HEK293 (cell line): Measurements from ENCODE around the gene WDR4.

Experiments used
- CTCF ChIA-PET: fragments of 350-600 bp; formaldehyde crosslinking; extraction: SDS; loops from one replicate; lab custom pipeline; 2021; ENCODE audit warnings: antibody characterized with exemption; lab: Yijun Ruan, JAX
- POLR2A ChIA-PET: fragments of 300-600 bp; formaldehyde crosslinking; extraction: SDS; loops from one replicate; lab custom pipeline; 2020; ENCODE audit warnings: antibody characterized with exemption, inconsistent platforms; lab: Yijun Ruan, JAX
- H3K27ac ChIP-seq: fragments of 200-500 bp; sonication (Bioruptor generic); 2 replicates; pipeline ENCODE4 v1.5.1; 2014; ENCODE audit warnings: low read depth, low read length, control low read depth, inconsistent platforms; ENCODE audit errors: extremely low read depth
- H3K36me3 ChIP-seq, 2 experiments: fragments of 200-500 bp in 1 of 2; sonication (Bioruptor generic) in 1 of 2; 1 replicate in 1 of 2; 2 replicates in 1 of 2; pipeline ENCODE4 v1.5.1; 2014 to 2017; ENCODE audit warnings: inconsistent platforms in 2 of 2, low read length in 2 of 2; ENCODE audit not compliant: control insufficient read depth in 2 of 2, insufficient read depth in 1 of 2
- H3K4me1 ChIP-seq: fragments of 200-500 bp; sonication (Bioruptor generic); 2 replicates; pipeline ENCODE4 v1.5.1; 2014; ENCODE audit warnings: mild to moderate bottlenecking, low read length, inconsistent platforms; ENCODE audit not compliant: control insufficient read depth, insufficient read depth
- H3K4me3 ChIP-seq: 2 replicates; pipeline ENCODE4 v1.5.1; 2011; ENCODE audit warnings: low read depth, mild to moderate bottlenecking, control low read depth, low read length, moderate library complexity
- H3K9me3 ChIP-seq: fragments of 200-500 bp; sonication (Bioruptor generic); 2 replicates; pipeline ENCODE4 v1.5.1; 2014; ENCODE audit warnings: low read depth, low read length, inconsistent platforms; ENCODE audit not compliant: control insufficient read depth, insufficient read depth
- GLI2 ChIP-seq: fragments of 450-650 bp; formaldehyde crosslinking; IDR thresholded peaks from 2 replicates; pipeline ENCODE4; 2017; ENCODE audit warnings: missing biosample characterization, missing genetic modification characterization, low read depth, borderline replicate concordance
- GLIS2 ChIP-seq: fragments of 450-650 bp; formaldehyde crosslinking; IDR thresholded peaks from 2 replicates; pipeline ENCODE4 v1.5.1; 2016; ENCODE audit warnings: missing biosample characterization, missing genetic modification characterization
- HOXA7 ChIP-seq: sonication (generic); formaldehyde crosslinking; IDR thresholded peaks from 2 replicates; pipeline ENCODE4 v1.8.1; 2022; ENCODE audit warnings: missing genetic modification reagents, borderline replicate concordance
- KLF1 ChIP-seq: fragments of 450-650 bp; formaldehyde crosslinking; IDR thresholded peaks from 2 replicates; pipeline ENCODE4 v1.5.1; 2016; ENCODE audit warnings: missing biosample characterization, missing genetic modification characterization
- OVOL3 ChIP-seq: fragments of 450-650 bp; formaldehyde crosslinking; IDR thresholded peaks from 2 replicates; pipeline ENCODE4 v1.5.1; 2016; ENCODE audit warnings: missing biosample characterization, missing genetic modification characterization
- SCRT1 ChIP-seq: fragments of 450-650 bp; formaldehyde crosslinking; IDR thresholded peaks from 2 replicates; pipeline ENCODE4 v1.5.1; 2016; ENCODE audit warnings: missing biosample characterization, missing genetic modification characterization, borderline replicate concordance
- SCRT2 ChIP-seq: fragments of 450-650 bp; formaldehyde crosslinking; IDR thresholded peaks from 2 replicates; pipeline ENCODE4 v1.5.1; 2016; ENCODE audit warnings: missing biosample characterization, missing genetic modification characterization
- ZBTB1 ChIP-seq: fragments of 450-650 bp; formaldehyde crosslinking; IDR thresholded peaks from 2 replicates; pipeline ENCODE4 v1.5.1; 2016; ENCODE audit warnings: missing biosample characterization, missing genetic modification characterization
- ZNF16 ChIP-seq: fragments of 450-650 bp; formaldehyde crosslinking; IDR thresholded peaks from 2 replicates; pipeline ENCODE4 v1.5.1; 2016; ENCODE audit warnings: low read depth, missing biosample characterization, missing genetic modification characterization
- ZNF211 ChIP-seq: fragments of 450-650 bp; formaldehyde crosslinking; IDR thresholded peaks from 2 replicates; pipeline ENCODE4 v1.5.1; 2016; ENCODE audit warnings: low read depth, missing biosample characterization, missing genetic modification characterization
- ZNF223 ChIP-seq: fragments of 450-650 bp; formaldehyde crosslinking; IDR thresholded peaks from 2 replicates; pipeline ENCODE4 v1.5.1; 2016; ENCODE audit warnings: missing biosample characterization, missing genetic modification characterization
- ZNF391 ChIP-seq: fragments of 450-650 bp; formaldehyde crosslinking; IDR thresholded peaks from 2 replicates; pipeline ENCODE4 v1.5.1; 2016; ENCODE audit warnings: low read depth, missing biosample characterization, missing genetic modification characterization, borderline replicate concordance
- ZNF423 ChIP-seq: fragments of 450-650 bp; formaldehyde crosslinking; IDR thresholded peaks from 2 replicates; pipeline ENCODE4 v1.5.1; 2016; ENCODE audit warnings: missing biosample characterization, missing genetic modification characterization
- ZNF544 ChIP-seq: fragments of 450-650 bp; formaldehyde crosslinking; IDR thresholded peaks from 2 replicates; pipeline ENCODE4 v1.5.0; 2017; ENCODE audit warnings: missing biosample characterization, missing genetic modification characterization
- ZNF560 ChIP-seq: fragments of 450-650 bp; formaldehyde crosslinking; IDR thresholded peaks from 2 replicates; pipeline ENCODE4 v1.5.1; 2017; ENCODE audit warnings: missing biosample characterization, missing genetic modification characterization, borderline replicate concordance
- ZNF776 ChIP-seq: fragments of 450-650 bp; formaldehyde crosslinking; IDR thresholded peaks from 2 replicates; pipeline ENCODE4 v1.5.0; 2017; ENCODE audit warnings: missing biosample characterization, missing genetic modification characterization, borderline replicate concordance
- ZNF785 ChIP-seq: fragments of 450-650 bp; formaldehyde crosslinking; IDR thresholded peaks from 2 replicates; pipeline ENCODE4 v1.5.1; 2016; ENCODE audit warnings: missing biosample characterization, missing genetic modification characterization
- TF ChIP-seq, protein P1 (sequence below): fragments of 450-650 bp; formaldehyde crosslinking; IDR thresholded peaks from 2 replicates; pipeline ENCODE4 v1.5.1; 2016; ENCODE audit warnings: missing biosample characterization, missing genetic modification characterization
- TF ChIP-seq, protein P2 (sequence below): fragments of 450-650 bp; formaldehyde crosslinking; IDR thresholded peaks from 2 replicates; pipeline ENCODE4 v1.5.1; 2016; ENCODE audit warnings: missing biosample characterization, missing genetic modification characterization
- TF ChIP-seq, protein P3 (sequence below): fragments of 450-650 bp; formaldehyde crosslinking; IDR thresholded peaks from 2 replicates; pipeline ENCODE4 v1.5.1; 2016; ENCODE audit warnings: missing biosample characterization, missing genetic modification characterization
- TF ChIP-seq, protein P4 (sequence below): fragments of 450-650 bp; IDR thresholded peaks from 2 replicates; pipeline ENCODE4 v1.5.1; 2018; ENCODE audit warnings: missing biosample characterization, missing genetic modification characterization
- TF ChIP-seq, protein P5 (sequence below): fragments of 450-650 bp; formaldehyde crosslinking; IDR thresholded peaks from 2 replicates; pipeline ENCODE4 v1.5.1; 2016; ENCODE audit warnings: missing biosample characterization, missing genetic modification characterization

The WDR4 gene

DNA sequence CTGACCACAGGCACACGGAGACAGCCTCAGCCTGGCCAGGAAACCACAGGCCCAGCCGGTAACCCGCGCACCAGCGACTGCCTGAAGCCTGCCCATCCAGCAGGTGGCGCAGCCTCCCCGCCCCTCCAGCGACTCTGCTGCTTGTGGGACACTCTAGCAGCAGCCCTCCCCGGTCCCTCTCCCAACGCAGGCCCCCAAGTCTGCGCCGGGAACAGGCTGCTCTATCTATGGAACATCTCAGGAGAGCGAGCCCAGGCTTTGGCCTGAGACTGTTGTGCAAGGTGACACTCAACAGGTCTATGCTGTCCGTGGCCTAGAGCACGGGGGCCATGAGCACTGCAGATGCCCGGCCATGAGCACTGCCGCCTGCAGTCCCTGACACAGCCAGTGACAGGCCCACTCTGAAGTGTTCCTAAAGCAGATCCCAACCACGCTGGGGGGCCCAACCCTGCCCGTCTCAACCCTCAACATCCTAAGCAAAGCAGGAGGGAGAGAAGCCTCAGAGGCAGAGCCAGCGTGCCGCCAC is 28.4 kb downstream of the WDR4 start:
- TF ChIP-seq ZNF544 (tag by site-specific recombination) (no peak), HOXA7 (CRISPR knock-in tag) (no peak), SCRT2 (tag by site-specific recombination) (peak; percentile 97), ZNF560 (tag by site-specific recombination) (no peak), ZNF785 (tag by site-specific recombination) (no peak)
- TF ChIP-seq, protein P1, sequence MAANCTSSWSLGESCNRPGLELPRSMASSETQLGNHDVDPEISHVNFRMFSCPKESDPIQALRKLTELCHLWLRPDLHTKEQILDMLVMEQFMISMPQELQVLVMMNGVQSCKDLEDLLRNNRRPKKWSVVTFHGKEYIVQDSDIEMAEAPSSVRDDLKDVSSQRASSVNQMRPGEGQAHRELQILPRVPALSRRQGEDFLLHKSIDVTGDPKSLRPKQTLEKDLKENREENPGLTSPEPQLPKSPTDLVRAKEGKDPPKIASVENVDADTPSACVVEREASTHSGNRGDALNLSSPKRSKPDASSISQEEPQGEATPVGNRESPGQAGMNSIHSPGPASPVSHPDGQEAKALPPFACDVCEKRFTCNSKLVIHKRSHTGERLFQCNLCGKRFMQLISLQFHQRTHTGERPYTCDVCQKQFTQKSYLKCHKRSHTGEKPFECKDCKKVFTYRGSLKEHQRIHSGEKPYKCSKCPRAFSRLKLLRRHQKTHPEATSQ (tag by site-specific recombination): peak; percentile 36; the same call in 1 of the 2 replicates
- TF ChIP-seq, protein P2, sequence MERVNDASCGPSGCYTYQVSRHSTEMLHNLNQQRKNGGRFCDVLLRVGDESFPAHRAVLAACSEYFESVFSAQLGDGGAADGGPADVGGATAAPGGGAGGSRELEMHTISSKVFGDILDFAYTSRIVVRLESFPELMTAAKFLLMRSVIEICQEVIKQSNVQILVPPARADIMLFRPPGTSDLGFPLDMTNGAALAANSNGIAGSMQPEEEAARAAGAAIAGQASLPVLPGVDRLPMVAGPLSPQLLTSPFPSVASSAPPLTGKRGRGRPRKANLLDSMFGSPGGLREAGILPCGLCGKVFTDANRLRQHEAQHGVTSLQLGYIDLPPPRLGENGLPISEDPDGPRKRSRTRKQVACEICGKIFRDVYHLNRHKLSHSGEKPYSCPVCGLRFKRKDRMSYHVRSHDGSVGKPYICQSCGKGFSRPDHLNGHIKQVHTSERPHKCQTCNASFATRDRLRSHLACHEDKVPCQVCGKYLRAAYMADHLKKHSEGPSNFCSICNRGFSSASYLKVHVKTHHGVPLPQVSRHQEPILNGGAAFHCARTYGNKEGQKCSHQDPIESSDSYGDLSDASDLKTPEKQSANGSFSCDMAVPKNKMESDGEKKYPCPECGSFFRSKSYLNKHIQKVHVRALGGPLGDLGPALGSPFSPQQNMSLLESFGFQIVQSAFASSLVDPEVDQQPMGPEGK (tag by site-specific recombination): peak; percentile 52; the same call in 1 of the 2 replicates
- TF ChIP-seq, protein P3, sequence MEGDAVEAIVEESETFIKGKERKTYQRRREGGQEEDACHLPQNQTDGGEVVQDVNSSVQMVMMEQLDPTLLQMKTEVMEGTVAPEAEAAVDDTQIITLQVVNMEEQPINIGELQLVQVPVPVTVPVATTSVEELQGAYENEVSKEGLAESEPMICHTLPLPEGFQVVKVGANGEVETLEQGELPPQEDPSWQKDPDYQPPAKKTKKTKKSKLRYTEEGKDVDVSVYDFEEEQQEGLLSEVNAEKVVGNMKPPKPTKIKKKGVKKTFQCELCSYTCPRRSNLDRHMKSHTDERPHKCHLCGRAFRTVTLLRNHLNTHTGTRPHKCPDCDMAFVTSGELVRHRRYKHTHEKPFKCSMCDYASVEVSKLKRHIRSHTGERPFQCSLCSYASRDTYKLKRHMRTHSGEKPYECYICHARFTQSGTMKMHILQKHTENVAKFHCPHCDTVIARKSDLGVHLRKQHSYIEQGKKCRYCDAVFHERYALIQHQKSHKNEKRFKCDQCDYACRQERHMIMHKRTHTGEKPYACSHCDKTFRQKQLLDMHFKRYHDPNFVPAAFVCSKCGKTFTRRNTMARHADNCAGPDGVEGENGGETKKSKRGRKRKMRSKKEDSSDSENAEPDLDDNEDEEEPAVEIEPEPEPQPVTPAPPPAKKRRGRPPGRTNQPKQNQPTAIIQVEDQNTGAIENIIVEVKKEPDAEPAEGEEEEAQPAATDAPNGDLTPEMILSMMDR (tag by site-specific recombination): peak; percentile 64; the same call in 1 of the 2 replicates
- POLR2A ChIA-PET: no interaction called here
- CTCF ChIA-PET: no interaction called here
- Histone ChIP-seq H3K36me3 (peaks cover 15 to 93% of the 10 kb centered on the region in 2 experiments; a peak in 2 of 3 replicates), H3K4me3 (no peak overlapping the region), H3K27ac (no peak overlapping the region), H3K9me3 (no peaks in the 10 kb centered on the region), H3K4me1 (no peaks in the 10 kb centered on the region)

DNA sequence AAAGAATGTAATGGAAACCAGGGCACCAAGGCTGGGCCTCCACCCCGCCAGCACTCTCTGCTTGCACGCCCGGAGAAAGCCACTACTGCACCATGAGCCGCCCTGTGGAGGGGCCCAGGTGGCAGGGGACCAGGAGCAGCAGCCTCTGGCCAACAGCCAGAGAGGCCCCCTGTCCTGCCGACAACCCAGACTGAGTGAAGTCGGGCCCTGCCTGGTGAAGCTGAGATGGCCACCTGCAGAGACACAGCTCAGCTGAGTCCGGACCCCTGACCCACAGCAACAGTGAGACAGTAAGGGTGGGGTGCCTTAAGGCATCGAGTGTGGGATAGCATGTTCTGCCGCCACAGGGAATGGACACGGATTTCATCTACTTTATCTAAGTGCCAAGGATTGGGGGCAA is 28.9 kb downstream of the WDR4 start:
- no peak overlapping the region for H3K27ac ChIP-seq
- H3K4me1 ChIP-seq: no peaks in the 10 kb centered on the region
- ChIA-PET POLR2A (no interaction called here), CTCF (no interaction called here)
- no peak overlapping the region for H3K4me3 ChIP-seq
- TF ChIP-seq ZBTB1 (tag by site-specific recombination): no peak
- TF ChIP-seq GLIS2: 0 out of 2 replicates have a peak, but pooled peaks have one; percentile 6
- TF ChIP-seq, protein P4, sequence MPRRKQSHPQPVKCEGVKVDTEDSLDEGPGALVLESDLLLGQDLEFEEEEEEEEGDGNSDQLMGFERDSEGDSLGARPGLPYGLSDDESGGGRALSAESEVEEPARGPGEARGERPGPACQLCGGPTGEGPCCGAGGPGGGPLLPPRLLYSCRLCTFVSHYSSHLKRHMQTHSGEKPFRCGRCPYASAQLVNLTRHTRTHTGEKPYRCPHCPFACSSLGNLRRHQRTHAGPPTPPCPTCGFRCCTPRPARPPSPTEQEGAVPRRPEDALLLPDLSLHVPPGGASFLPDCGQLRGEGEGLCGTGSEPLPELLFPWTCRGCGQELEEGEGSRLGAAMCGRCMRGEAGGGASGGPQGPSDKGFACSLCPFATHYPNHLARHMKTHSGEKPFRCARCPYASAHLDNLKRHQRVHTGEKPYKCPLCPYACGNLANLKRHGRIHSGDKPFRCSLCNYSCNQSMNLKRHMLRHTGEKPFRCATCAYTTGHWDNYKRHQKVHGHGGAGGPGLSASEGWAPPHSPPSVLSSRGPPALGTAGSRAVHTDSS (tag by site-specific recombination): no peak
- H3K9me3 ChIP-seq: no peaks in the 10 kb centered on the region
- H3K36me3 ChIP-seq: peaks cover 19 to 93% of the 10 kb centered on the region in 2 experiments; a peak in 2 of 3 replicates

DNA sequence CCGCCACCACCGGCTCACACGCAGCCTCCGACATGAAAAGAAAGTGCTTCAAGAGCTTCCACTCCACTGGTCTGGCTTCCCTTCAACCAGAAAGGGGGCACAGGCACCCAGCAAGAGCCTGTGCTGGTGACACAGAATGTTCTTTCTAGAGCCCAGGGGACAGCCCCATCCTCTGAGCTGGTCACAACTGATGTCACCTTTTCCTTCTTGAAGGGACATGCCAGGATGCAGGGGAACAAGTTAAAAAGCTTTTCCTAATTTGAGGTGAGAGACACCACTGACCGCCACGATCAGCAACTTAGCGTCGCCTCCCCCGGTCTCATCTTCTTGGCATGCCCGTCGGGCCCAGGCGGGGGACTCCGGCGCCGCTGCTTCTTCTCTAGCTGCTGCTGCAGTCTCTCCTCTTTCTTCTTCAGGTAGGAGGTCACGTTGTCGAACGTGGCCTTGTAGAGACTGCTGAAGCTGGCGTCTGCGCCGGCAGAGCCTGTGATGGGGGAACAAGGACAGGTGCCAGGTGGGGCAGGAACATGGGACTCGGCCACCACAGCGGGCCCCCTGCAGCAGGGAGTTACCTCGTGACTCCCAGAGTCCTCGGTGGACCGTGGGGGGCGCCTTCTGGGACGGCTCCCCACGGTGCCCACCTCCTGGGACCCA is 29.5 kb downstream of the WDR4 start:
- no peaks in the 10 kb centered on the region for H3K9me3 ChIP-seq
- no peak overlapping the region for H3K27ac ChIP-seq
- ChIA-PET POLR2A (no interaction called here), CTCF (interaction anchor here (0.7 to 1.1 kb wide), 4 partner anchors 14 to 1198 kb away, joined by 3 to 4 read pairs (median 4); no protein-coding TSS in a partner anchor)
- H3K4me3 ChIP-seq: no peak overlapping the region
- peaks cover 18 to 94% of the 10 kb centered on the region in 2 experiments; a peak in 2 of 3 replicates for H3K36me3 ChIP-seq
- H3K4me1 ChIP-seq: no peaks in the 10 kb centered on the region
- TF ChIP-seq ZNF223 (tag by site-specific recombination) (0 out of 2 replicates have a peak, but pooled peaks have one; percentile 37), ZNF776 (tag by site-specific recombination) (no peak), ZNF211 (tag by site-specific recombination) (no peak), OVOL3 (tag by site-specific recombination) (no peak), KLF1 (no peak), ZNF423 (tag by site-specific recombination) (no peak), GLI2 (tag by site-specific recombination) (no peak), ZNF16 (no peak), SCRT1 (tag by site-specific recombination) (no peak), ZNF391 (tag by site-specific recombination) (no peak)
- TF ChIP-seq, protein P5, sequence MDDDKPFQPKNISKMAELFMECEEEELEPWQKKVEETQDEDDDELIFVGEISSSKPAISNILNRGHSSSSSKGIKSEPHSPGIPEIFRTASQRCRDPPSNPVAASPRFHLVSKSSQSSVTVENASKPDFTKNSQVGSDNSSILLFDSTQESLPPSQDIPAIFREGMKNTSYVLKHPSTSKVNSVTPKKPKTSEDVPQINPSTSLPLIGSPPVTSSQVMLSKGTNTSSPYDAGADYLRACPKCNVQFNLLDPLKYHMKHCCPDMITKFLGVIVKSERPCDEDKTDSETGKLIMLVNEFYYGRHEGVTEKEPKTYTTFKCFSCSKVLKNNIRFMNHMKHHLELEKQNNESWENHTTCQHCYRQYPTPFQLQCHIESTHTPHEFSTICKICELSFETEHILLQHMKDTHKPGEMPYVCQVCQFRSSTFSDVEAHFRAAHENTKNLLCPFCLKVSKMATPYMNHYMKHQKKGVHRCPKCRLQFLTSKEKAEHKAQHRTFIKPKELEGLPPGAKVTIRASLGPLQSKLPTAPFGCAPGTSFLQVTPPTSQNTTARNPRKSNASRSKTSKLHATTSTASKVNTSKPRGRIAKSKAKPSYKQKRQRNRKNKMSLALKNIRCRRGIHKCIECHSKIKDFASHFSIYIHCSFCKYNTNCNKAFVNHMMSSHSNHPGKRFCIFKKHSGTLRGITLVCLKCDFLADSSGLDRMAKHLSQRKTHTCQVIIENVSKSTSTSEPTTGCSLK (tag by site-specific recombination): no peak
